SK-N-MC (cell line): ENCODE data around the gene GALNT6.

Experiments used
- EZH2 ChIP-seq: fragments of 200-600 bp; sonication (generic); IDR thresholded peaks from one replicate; pipeline ENCODE4 v1.6.1; 2017; ENCODE audit warnings: antibody characterized with exemption
- FOXP2 ChIP-seq: optimal IDR thresholded peaks from 2 replicates; pipeline ENCODE3; 2011; ENCODE audit warnings: mild to moderate bottlenecking, moderate library complexity; ENCODE audit not compliant: insufficient read depth; ENCODE audit errors: extremely low read length, control extremely low read depth
- POLR2AphosphoS5 ChIP-seq: IDR thresholded peaks from 2 replicates; pipeline ENCODE4 v1.6.1; 2012; ENCODE audit warnings: mild to moderate bottlenecking, low read depth, low read length, borderline replicate concordance

GRCh38 chr12:51368640-51369517 lies 22.3 kb downstream of the GALNT6 start:
- TF ChIP-seq EZH2: no peak
- no peak for TF ChIP-seq POLR2AphosphoS5
- no peak for TF ChIP-seq FOXP2
